Measurements from ENCODE around the gene AGL.
"Not testable (repeated sequence)": the region's sequence is repeated elsewhere in the genome, so short reads cannot be mapped to it uniquely, and the experiment has no call there.

Gene AGL

GRCh38 chr1:99849744-99850458 lies at the start of gene AGL:
Gene AGL, plus strand, starts transcription at chr1:99850361. Its CDS starts 682 bp downstream, at chr1:99851043.
- DNase-seq (ENCODE audit: low spot score): peak; percentile 37

DNA sequence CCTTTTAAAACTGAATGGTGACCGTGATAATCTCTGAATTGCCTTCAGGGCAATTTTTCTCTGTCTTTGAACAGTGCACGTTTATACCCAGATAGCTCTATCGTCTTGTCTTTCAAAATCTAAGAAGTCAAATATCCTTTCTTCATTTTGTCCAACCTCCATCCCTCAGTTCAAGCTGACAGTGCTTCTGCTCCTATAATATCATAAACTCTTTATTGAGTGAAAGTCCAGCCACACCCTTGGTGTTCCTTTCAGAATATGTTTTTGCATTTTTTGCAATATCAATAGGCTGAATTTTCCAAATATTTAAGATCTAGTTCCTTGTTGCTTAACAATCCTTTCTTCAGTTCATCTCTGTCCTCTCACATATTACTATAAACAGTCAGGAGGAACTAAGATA lies 48.6 kb upstream of the AGL start:
- DNase-seq (ENCODE audit: low spot score): no peak

DNA sequence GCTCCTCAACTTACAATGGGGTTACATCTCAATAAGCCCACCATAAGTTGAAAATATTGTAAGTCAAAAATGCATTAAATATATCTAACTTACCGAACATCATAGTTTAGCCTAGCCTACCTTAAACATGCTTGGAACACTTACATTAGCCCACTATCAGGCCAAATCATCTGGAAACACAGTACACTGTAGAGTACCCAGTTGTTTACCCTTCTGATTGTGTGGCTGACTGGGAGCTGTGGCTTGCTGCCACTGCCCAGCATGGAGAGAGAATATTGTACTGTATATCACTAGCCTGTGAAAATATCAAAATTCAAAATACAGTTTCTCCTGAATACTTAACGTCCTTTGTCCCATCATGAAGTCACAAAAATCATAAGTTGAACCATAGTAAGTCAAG lies 43.3 kb upstream of the AGL start:
- DNase-seq (ENCODE audit: low spot score): no peak

DNA sequence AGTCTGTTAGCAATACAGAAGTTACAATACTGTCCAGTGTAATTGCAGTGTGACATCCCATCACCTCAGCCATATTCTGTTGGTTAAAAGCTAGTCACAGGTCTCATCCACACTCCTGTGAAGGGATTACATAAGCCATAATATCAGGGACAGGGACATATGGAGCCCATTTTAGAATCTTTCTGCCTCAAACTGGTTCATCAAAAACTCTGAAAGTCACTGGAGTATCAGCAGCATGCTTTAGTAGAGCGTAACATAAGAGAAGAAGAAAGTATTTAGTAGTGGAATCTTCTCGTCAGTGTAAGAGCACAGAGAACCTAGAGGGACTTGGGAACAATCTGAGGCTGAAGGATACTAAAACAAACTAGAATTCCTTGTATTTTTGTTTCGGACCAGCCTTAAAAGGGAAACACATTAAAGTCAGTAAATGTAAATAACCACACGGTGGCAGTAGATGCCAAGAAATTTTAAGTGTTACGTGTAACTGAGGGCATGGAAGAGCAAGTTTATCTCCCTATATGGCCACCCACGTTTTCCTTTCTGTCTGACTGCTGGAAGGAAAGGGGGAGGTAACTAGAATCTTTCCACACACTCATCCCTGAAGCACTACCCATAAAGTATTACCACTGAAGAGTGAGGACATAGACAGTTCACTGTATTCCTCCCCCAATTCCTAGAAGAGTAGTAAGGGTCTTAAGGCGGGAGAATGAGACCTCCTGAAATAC lies 41.6 kb upstream of the AGL start:
- DNase-seq (ENCODE audit: low spot score): peak; percentile 84

- no peak for DNase-seq (ENCODE audit: low spot score)
Observed at GRCh38 chr1:99811075-99811474, 39.1 kb upstream of the AGL start.

DNA sequence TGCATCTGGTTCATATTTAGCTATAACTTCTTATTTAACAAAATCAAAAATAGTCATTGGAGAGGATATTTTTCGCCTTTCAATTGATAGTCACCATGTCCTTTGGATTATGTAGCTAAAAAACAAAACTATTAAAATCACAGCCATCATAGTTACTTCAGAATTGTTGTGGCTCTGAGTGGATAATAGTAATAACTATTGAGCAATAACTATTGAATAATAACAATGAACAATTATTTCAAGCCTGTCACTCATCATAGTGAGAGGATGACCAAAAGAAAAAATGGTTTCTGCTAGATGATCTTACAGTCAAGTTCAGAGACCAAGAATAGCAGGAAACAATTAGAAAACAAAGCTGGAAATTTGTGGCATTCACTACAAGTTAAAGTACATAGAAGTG lies 38.4 kb upstream of the AGL start:
- no peak for DNase-seq (ENCODE audit: low spot score)

DNA sequence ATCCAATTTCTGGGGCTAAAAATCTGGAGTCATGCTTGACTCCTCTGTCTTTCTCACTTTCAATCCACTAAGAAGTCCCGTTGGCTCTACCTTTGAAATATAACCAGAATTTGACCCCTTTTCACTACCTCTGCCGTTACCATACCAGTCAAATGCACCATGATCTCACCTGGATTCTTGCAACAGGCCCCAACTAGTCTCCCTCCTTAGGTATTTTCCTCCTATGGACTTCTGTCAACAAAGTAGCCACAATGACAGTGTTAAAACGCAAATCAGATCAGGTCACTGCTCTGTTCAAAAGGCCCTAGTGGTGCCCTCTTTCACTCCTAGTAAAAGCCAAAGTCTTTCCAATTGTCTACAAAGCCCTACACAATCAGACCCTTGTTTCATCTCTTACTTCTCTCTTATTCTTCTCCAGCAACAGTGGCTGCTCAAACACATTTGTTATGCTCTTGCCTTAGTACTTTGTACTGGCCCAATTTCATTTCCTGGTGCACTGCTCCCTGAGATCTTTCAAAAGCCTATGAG lies 35.7 kb upstream of the AGL start:
- DNase-seq (ENCODE audit: low spot score): no peak

- no peak for DNase-seq (ENCODE audit: low spot score)
Observed at GRCh38 chr1:99816656-99817055, 33.5 kb upstream of the AGL start.

DNA sequence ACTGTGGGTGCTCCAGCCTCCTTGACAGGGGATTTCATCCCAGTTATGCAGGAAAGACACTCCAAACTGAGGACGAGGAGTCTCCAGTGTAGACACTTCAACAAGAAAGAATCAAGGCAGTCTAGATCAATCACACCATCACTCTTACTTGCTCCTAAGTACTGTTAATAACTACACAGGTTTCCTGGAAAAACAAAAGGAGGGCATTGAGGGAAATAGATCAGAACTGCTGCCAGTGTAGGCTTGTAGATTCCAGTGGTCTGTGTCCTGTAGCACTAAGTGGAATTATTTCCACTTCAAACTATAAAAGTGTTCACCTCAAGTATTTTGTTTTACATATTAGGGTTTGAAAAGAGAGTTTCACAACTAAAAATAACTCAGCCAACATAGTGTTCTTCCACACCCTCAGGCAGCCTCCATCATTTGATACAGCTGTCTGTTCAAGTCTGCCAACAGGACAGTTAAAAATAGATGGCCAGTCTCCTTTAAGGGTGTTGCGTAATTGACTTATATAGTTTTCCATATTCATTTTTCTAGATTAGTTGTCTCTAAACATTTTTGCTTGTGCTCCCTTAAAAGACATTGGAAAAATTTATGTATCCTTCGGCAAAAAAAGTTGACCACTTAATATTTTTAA lies 32.0 kb upstream of the AGL start:
- DNase-seq (ENCODE audit: low spot score): no peak

DNA sequence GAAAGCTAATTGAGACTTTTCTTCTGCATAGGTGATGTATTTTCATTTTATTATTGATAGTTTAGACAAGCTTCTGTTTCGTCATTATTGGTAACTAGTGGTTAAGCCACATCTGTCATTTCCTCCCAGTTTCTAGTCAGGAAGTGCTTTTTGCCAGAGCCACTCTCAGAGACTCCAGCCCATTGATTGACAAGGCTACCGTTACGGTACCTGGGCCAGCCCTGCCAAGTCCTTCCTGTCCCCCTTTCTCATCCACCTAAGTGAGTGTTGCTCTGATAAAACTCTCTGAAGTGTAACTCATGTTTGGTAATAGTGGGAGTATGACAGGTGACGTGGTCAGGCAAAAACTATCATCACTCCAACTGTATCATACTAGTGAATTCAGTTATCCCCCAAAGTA lies 29.6 kb upstream of the AGL start:
- no peak for DNase-seq (ENCODE audit: low spot score)

DNA sequence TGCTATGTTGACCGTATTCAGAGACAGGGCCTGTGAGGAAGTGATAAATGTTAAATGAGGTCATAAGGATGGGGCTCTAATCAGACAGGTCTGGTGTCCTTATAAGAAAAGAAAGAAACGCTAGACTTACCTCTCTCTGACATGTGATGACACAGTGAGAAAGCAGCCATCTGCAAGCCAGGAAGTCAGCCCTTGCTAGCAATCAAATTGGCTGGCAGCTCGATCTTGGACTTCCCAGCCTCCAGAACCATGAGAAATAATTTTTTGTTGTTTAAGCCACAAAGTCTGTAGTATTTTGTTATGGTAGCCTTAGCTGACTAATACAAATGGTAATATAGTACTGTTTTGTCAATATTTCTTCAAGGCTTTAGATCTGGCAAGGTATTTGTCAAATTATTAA lies 25.1 kb upstream of the AGL start:
- DNase-seq (ENCODE audit: low spot score): no peak

GRCh38 chr1:99825702-99826101 lies 24.5 kb upstream of the AGL start:
- DNase-seq (ENCODE audit: low spot score): no peak

GRCh38 chr1:99827970-99828369 lies 22.2 kb upstream of the AGL start:
- DNase-seq (ENCODE audit: low spot score): no peak

- no peak for DNase-seq (ENCODE audit: low spot score)
Observed at GRCh38 chr1:99829269-99829668, 20.9 kb upstream of the AGL start.

DNA sequence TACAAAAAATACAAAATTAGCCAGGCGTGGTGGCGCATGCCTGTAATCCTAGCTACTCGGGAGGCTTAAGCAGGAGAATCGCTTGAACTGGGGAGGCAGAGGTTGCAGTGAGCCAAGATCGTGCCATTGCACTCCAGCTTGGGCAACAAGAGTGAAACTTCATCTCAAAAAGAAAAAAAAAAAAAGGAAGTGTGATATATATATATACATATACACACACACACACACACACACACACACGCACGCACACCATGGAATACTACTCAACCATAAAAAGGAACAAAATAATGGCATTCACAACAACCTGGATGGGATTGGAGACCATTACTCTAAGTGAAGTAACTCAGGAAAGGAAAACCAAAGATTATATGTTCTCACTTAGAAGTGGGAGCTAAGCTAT lies 16.2 kb upstream of the AGL start:
- DNase-seq (ENCODE audit: low spot score): not testable (repeated sequence)

GRCh38 chr1:99836171-99837103 lies 13.7 kb upstream of the AGL start:
- DNase-seq (ENCODE audit: low spot score): not testable (repeated sequence)

- not testable (repeated sequence) for DNase-seq (ENCODE audit: low spot score)
Observed at GRCh38 chr1:99840353-99840752, 9.8 kb upstream of the AGL start.

DNA sequence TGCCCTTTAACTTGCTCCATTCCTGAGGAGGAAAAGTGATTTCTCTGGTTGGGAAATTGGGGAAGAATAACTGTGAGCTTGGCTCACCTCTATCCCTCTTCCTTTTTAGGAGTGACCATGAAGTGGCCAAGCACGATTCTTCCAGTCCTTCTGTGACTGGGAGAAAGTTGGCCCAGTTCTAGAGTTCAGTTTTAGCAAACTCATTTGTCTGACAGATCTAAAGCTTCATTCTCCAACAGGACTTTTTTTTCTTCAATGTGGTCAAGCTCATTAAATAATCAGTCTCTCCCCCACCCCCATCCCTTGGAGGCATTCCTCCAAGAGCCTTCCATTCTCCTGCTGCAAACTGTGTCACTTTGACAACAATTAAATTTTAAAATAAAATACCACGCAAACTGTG lies 6.4 kb upstream of the AGL start:
- DNase-seq (ENCODE audit: low spot score): no peak

- DNase-seq (ENCODE audit: low spot score): not testable (repeated sequence)
Observed at GRCh38 chr1:99845201-99845600, 5.0 kb upstream of the AGL start.

DNA sequence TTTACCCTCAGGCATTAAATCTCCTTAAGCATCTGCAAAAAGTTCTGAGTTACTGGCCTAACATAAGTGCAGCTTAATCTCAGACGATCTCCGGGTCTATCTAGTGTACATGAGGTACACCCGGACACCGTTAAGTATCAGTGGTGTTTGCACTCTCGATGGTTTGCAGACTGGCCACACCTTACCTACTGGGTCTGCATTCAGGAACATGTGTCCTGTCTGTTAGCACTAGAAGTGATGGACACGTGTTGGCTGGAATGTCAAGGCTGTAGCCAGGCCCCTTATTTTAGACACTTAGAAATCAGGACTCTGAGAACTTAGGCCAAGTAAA lies 783 bp upstream of the AGL start:
- no peak for DNase-seq (ENCODE audit: low spot score)

DNA sequence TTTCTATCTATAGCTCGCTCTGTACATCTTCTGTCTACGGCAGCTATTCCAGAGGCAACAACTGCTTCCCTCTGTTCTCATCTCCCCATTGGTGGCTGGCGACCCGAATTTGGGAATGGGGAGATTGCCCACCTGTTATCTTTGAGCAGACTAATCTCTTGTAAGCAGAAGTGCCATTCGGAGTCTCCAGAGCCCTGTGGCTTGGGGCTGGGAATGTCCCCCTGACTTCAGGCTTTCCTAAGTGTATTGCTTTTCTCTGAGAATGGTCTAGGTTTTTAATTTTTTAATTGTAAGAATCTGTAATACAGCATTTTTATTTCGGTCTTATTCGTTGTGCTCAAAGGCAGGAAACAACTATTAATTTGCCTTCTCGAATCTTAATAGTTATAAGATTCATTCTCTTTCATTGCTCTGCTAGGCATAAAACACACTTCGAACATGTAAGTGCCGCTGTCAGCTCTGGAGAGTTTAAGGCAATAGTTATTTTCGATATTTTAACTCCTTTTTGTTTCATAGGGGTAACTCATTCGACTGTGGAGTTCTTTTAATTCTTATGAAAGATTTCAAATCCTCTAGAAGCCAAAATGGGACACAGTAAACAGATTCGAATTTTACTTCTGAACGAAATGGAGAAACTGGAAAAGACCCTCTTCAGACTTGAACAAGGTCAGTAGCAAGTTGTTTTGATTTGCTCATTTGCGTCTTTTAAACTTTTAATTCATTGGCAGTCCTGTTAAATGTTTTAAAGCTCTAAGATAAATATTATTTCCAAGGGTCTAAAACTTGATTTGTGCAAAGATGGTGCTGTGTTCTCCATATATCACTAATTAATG lies 514 bp downstream of the AGL start:
- DNase-seq (ENCODE audit: low spot score): peak; percentile 9

All from hematopoietic multipotent progenitor cell treated with erythropoietin and hydrocortisone succinate and interleukin-3 and kit ligand, for 17 days (in vitro differentiated cells).